SK-N-MC (cell line): Measurements from ENCODE around the gene DNAH8.

Source experiments
- EZH2 ChIP-seq: fragments of 200-600 bp; sonication (generic); IDR thresholded peaks from one replicate; pipeline ENCODE4 v1.6.1; 2017; ENCODE audit warnings: antibody characterized with exemption
- FOXP2 ChIP-seq: optimal IDR thresholded peaks from 2 replicates; pipeline ENCODE3; 2011; ENCODE audit warnings: mild to moderate bottlenecking, moderate library complexity; ENCODE audit not compliant: insufficient read depth; ENCODE audit errors: extremely low read length, control extremely low read depth
- POLR2AphosphoS5 ChIP-seq: IDR thresholded peaks from 2 replicates; pipeline ENCODE4 v1.6.1; 2012; ENCODE audit warnings: mild to moderate bottlenecking, low read depth, low read length, borderline replicate concordance

- TF ChIP-seq POLR2AphosphoS5 (no peak), EZH2 (no peak), FOXP2 (no peak)
These were observed 360.9 kb downstream of the DNAH8 start for GRCh38 chr6:39075807-39076622.
